ENCODE data around the gene ZNF214. TPM values are rescaled to one million over a fixed set of nuclear protein-coding genes. Genes with fewer than 3 reads are reported as not detected.
A peak's percentile ranks its signal among the peaks of the same experiment; 100 is the strongest.

ZNF214 gene
- total RNA-seq, 6 experiments from 2014 or later: 0.85 to 2.0 (median 1.7) TPM

DNA sequence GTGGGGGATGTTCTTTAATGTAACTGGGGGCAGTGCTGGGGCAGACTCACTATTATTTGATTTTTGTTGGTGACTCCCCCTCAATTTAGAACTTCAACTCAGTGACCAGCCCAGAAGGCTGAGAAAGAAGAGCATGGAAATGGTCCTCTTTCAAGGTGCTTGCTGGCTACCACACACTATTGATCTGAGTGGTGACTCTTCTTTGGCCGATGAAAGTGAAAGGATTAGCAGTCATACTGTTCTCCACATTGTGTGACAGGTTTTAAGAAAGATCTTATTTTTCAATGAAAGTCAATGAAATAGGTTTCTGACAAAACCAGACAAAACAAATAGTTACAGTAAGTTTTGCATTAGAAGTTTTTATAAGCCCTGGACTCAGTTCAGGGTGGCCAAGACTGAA, 30.0 kb upstream of the ZNF214 start:
- H3K36me3 Mint-ChIP-seq (ENCODE audit: low read depth): no peaks in the 10 kb centered on the region
- peaks cover 9% of the 10 kb centered on the region for H3K4me1 Mint-ChIP-seq (ENCODE audit: low read depth)
- H3K4me3 Mint-ChIP-seq: no peak overlapping the region

DNA sequence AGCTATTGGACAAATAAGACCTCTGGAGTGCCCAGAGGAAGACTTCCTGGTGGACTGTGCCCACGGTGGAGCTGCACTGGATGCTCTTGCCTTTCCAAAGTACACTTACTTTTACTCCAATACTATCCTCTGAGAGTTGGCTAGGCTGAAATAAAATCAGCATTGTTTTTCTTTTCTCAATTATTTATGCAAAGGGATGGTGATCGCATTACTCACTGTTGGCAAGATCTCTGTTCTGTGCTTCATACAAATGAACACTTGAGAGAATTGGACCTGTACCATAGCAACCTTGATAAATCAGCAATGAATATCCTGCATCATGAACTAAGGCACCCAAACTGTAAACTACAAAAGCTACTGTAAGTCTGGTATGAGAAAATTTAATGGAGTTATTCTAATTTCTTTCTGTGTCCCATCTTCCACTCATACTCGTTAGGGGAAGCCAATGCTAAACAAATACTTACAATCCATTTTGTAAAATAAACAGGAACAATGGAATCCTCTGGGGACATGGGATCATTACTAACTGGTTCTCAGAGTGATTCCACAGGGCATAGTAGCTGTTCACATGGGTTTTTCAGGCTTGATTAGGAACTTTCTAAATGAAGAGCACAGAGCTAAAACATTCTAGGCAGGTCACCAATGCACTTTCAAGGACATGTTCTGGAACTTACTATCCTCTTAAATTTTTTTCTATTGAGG, 26.5 kb upstream of the ZNF214 start:
- TF ChIP-seq, protein P1, sequence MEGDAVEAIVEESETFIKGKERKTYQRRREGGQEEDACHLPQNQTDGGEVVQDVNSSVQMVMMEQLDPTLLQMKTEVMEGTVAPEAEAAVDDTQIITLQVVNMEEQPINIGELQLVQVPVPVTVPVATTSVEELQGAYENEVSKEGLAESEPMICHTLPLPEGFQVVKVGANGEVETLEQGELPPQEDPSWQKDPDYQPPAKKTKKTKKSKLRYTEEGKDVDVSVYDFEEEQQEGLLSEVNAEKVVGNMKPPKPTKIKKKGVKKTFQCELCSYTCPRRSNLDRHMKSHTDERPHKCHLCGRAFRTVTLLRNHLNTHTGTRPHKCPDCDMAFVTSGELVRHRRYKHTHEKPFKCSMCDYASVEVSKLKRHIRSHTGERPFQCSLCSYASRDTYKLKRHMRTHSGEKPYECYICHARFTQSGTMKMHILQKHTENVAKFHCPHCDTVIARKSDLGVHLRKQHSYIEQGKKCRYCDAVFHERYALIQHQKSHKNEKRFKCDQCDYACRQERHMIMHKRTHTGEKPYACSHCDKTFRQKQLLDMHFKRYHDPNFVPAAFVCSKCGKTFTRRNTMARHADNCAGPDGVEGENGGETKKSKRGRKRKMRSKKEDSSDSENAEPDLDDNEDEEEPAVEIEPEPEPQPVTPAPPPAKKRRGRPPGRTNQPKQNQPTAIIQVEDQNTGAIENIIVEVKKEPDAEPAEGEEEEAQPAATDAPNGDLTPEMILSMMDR (IDR thresholded peaks at IDR 0.05): no peak
- Mint-ChIP-seq H3K27me3 (ENCODE audit: insufficient read depth) (no peaks in the 10 kb centered on the region; the same call in 1 of the 2 replicates), H3K9me3 (no peaks in the 10 kb centered on the region), H3K36me3 (ENCODE audit: low read depth) (no peaks in the 10 kb centered on the region), H3K27ac (no peak overlapping the region), H3K4me3 (no peak overlapping the region), H3K4me1 (ENCODE audit: low read depth) (peaks cover 9% of the 10 kb centered on the region)
- peak; percentile 36 for DNase-seq

More for the DNA sequence above, 30.0 kb upstream of the ZNF214 start:
- Mint-ChIP-seq H3K27ac (no peak overlapping the region), H3K9me3 (no peaks in the 10 kb centered on the region), H3K27me3 (ENCODE audit: insufficient read depth) (no peaks in the 10 kb centered on the region)
- TF ChIP-seq, protein P1 (IDR thresholded peaks at IDR 0.05): no peak
- no peak for DNase-seq

DNA sequence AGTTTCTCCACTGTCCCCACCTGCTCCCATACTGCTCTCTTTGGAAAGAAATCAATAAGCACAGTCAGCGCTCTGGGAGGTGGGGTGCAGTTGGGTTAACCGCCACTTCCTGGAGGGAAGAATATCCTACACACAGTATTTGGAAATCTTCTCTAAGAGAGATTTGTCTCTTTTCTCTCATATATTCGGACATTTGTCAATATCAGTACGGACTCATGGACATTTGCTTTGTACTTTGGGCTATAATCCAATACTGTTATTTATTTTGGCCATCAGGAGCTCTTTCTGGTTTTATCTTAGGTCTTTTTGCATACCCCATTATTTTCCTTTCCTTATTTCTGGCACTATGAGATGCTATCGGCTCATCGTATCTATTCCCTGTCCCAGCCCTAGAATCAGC, 13.9 kb upstream of the ZNF214 start:
- H3K27ac Mint-ChIP-seq: no peak overlapping the region
- no peak for DNase-seq
- H3K4me1 Mint-ChIP-seq (ENCODE audit: low read depth): no peaks in the 10 kb centered on the region
- H3K27me3 Mint-ChIP-seq (ENCODE audit: insufficient read depth): peaks cover 14% of the 10 kb centered on the region
- no peak overlapping the region for H3K4me3 Mint-ChIP-seq
- TF ChIP-seq, protein P1 (IDR thresholded peaks at IDR 0.05): no peak
- H3K9me3 Mint-ChIP-seq: no peaks in the 10 kb centered on the region
- H3K36me3 Mint-ChIP-seq (ENCODE audit: low read depth): no peaks in the 10 kb centered on the region

DNA sequence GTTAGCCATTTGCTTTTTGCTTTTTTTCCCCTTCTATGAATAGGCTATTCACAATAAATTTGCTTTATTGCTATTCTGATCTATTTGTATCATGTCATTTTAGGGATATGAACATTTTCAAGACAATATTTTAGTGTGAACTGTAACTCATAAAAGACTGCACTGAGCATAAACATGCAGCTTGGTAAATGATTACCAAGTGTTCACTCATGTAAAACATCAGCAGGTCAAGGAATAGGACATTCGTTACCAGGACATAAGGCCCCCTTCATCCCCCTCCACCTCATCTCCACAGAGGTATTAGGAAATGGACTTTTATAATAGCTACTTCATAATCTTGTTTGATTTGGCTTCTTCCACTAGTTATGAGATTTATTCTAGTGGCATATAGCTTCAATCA, 12.5 kb upstream of the ZNF214 start:
- TF ChIP-seq, protein P1 (IDR thresholded peaks at IDR 0.05): no peak
- Mint-ChIP-seq H3K4me3 (no peak overlapping the region), H3K9me3 (no peaks in the 10 kb centered on the region), H3K27me3 (ENCODE audit: insufficient read depth) (peaks cover 14% of the 10 kb centered on the region), H3K4me1 (ENCODE audit: low read depth) (no peaks in the 10 kb centered on the region), H3K36me3 (ENCODE audit: low read depth) (no peaks in the 10 kb centered on the region), H3K27ac (no peak overlapping the region)
- DNase-seq: no peak

DNA sequence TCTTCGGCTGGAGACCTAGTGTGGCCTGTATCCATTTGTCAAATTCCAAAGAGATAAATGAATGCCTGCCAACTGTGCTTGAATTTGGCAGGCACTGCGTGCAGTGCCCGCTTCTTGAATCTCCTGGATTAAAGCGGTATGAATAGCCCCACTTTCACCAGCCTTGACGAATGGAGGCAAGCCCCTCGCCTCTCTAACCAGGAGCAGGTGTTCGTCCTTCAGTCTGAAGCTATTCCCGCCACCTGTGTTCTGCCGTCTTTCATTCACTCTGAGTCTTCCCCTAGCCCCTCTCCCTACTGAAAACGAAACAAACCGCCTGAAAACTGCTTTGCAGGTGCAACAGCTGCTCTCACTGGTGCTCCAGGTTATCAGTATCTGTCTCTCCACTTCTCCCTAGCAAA, 11.3 kb upstream of the ZNF214 start:
- no peaks in the 10 kb centered on the region for H3K36me3 Mint-ChIP-seq (ENCODE audit: low read depth)
- H3K27ac Mint-ChIP-seq: no peak overlapping the region
- H3K27me3 Mint-ChIP-seq (ENCODE audit: insufficient read depth): peaks cover 14% of the 10 kb centered on the region
- TF ChIP-seq, protein P1 (IDR thresholded peaks at IDR 0.05): no peak
- H3K4me3 Mint-ChIP-seq: no peak overlapping the region
- H3K4me1 Mint-ChIP-seq (ENCODE audit: low read depth): no peaks in the 10 kb centered on the region
- DNase-seq: no peak
- H3K9me3 Mint-ChIP-seq: no peaks in the 10 kb centered on the region

Data from HFFc6 (cell line).